ENCODE data around the gene POLR2J2. TPM values are rescaled to one million over a fixed set of nuclear protein-coding genes. Genes with fewer than 3 reads are reported as not detected.
A peak's percentile ranks its signal among the peaks of the same experiment; 100 is the strongest.
"Not testable (repeated sequence)": the region's sequence is repeated elsewhere in the genome, so short reads cannot be mapped to it uniquely, and the experiment has no call there.

POLR2J2 gene
- total RNA-seq, 2 experiments from 2014 or later = 4.5 to 5.0 TPM

GRCh38 chr7:102643404-102643803 lies 28.1 kb downstream of the POLR2J2 start:
- CTCF ChIA-PET; H3K27me3 Mint-ChIP-seq; POLR2A ChIA-PET; H3K9me3 Mint-ChIP-seq; DNase-seq; H3K4me3 Mint-ChIP-seq; intact Hi-C loops (cut with micrococcal nuclease); H3K36me3 Mint-ChIP-seq; H3K27ac Mint-ChIP-seq; H3K4me1 Mint-ChIP-seq (ENCODE audit: low read depth): not testable (repeated sequence)

GRCh38 chr7:102642691-102643090 lies 28.8 kb downstream of the POLR2J2 start, which contains the start of gene UPK3BL1:
Gene UPK3BL1, minus strand, starts transcription at chr7:102642791. Its CDS starts 50 bp downstream, at chr7:102642741.
- DNase-seq; intact Hi-C loops (cut with micrococcal nuclease); H3K27me3 Mint-ChIP-seq; H3K36me3 Mint-ChIP-seq; H3K27ac Mint-ChIP-seq; CTCF ChIA-PET; H3K4me1 Mint-ChIP-seq (ENCODE audit: low read depth); POLR2A ChIA-PET; H3K4me3 Mint-ChIP-seq; H3K9me3 Mint-ChIP-seq: not testable (repeated sequence)

GRCh38 chr7:102638848-102639247 lies 32.6 kb downstream of the POLR2J2 start:
- peak; percentile 5 for DNase-seq
- POLR2A ChIA-PET; H3K27me3 Mint-ChIP-seq; H3K4me1 Mint-ChIP-seq (ENCODE audit: low read depth); CTCF ChIA-PET; H3K36me3 Mint-ChIP-seq; H3K27ac Mint-ChIP-seq; intact Hi-C loops (cut with micrococcal nuclease); H3K9me3 Mint-ChIP-seq; H3K4me3 Mint-ChIP-seq: not testable (repeated sequence)

GRCh38 chr7:102636956-102637355 lies 34.5 kb downstream of the POLR2J2 start:
- DNase-seq; H3K9me3 Mint-ChIP-seq; H3K4me3 Mint-ChIP-seq; CTCF ChIA-PET; intact Hi-C loops (cut with micrococcal nuclease); H3K4me1 Mint-ChIP-seq (ENCODE audit: low read depth); H3K36me3 Mint-ChIP-seq; H3K27me3 Mint-ChIP-seq; H3K27ac Mint-ChIP-seq; POLR2A ChIA-PET: not testable (repeated sequence)

- H3K9me3 Mint-ChIP-seq; DNase-seq; CTCF ChIA-PET; H3K27ac Mint-ChIP-seq; H3K4me1 Mint-ChIP-seq (ENCODE audit: low read depth); POLR2A ChIA-PET; intact Hi-C loops (cut with micrococcal nuclease); H3K27me3 Mint-ChIP-seq; H3K4me3 Mint-ChIP-seq; H3K36me3 Mint-ChIP-seq: not testable (repeated sequence)
Measured at GRCh38 chr7:102635354-102635753, 36.1 kb downstream of the POLR2J2 start.

GRCh38 chr7:102634299-102634698 lies 37.2 kb downstream of the POLR2J2 start:
- H3K36me3 Mint-ChIP-seq; CTCF ChIA-PET; H3K27me3 Mint-ChIP-seq; H3K9me3 Mint-ChIP-seq; intact Hi-C loops (cut with micrococcal nuclease); H3K4me1 Mint-ChIP-seq (ENCODE audit: low read depth); DNase-seq; H3K27ac Mint-ChIP-seq; H3K4me3 Mint-ChIP-seq; POLR2A ChIA-PET: not testable (repeated sequence)

GRCh38 chr7:102630622-102631021 lies 40.8 kb downstream of the POLR2J2 start:
- H3K9me3 Mint-ChIP-seq; H3K4me3 Mint-ChIP-seq; H3K4me1 Mint-ChIP-seq (ENCODE audit: low read depth); H3K36me3 Mint-ChIP-seq; CTCF ChIA-PET; H3K27ac Mint-ChIP-seq; H3K27me3 Mint-ChIP-seq; DNase-seq; intact Hi-C loops (cut with micrococcal nuclease); POLR2A ChIA-PET: not testable (repeated sequence)

GRCh38 chr7:102627271-102627904 lies 44.1 kb downstream of the POLR2J2 start:
- intact Hi-C loops (cut with micrococcal nuclease); H3K9me3 Mint-ChIP-seq; CTCF ChIA-PET; H3K4me3 Mint-ChIP-seq; H3K27me3 Mint-ChIP-seq; H3K4me1 Mint-ChIP-seq (ENCODE audit: low read depth); POLR2A ChIA-PET; H3K27ac Mint-ChIP-seq; H3K36me3 Mint-ChIP-seq; DNase-seq: not testable (repeated sequence)

GRCh38 chr7:102618122-102618521 lies 53.3 kb downstream of the POLR2J2 start:
- H3K4me1 Mint-ChIP-seq (ENCODE audit: low read depth); intact Hi-C loops (cut with micrococcal nuclease); H3K27me3 Mint-ChIP-seq; H3K4me3 Mint-ChIP-seq; H3K36me3 Mint-ChIP-seq; H3K27ac Mint-ChIP-seq; H3K9me3 Mint-ChIP-seq; CTCF ChIA-PET; POLR2A ChIA-PET; DNase-seq: not testable (repeated sequence)

- CTCF ChIA-PET; H3K4me3 Mint-ChIP-seq; POLR2A ChIA-PET; H3K27me3 Mint-ChIP-seq; H3K9me3 Mint-ChIP-seq; H3K36me3 Mint-ChIP-seq; H3K4me1 Mint-ChIP-seq (ENCODE audit: low read depth); intact Hi-C loops (cut with micrococcal nuclease); H3K27ac Mint-ChIP-seq: not testable (repeated sequence)
- peak; percentile 18 for DNase-seq
Measured at GRCh38 chr7:102616507-102617125, 54.8 kb downstream of the POLR2J2 start, which contains the start of gene RASA4. Gene RASA4, minus strand, starts transcription at chr7:102616756. Its CDS starts 67 bp downstream, at chr7:102616689.

Other genes starting within 250 kb of the POLR2J2 start
- 10 to 100 TPM; 28.7 to 31.5 TPM for gene ORAI2, start 238.1 kb downstream of the POLR2J2 start, total RNA-seq
- gene ALKBH4, start 206.8 kb downstream of the POLR2J2 start, total RNA-seq = 1 to 10 TPM; 7.7 to 7.8 TPM
- 10 to 100 TPM; 16.4 to 20.0 TPM for gene LRWD1, start 206.7 kb downstream of the POLR2J2 start, total RNA-seq
- 10 to 100 TPM; 44.4 to 44.7 TPM for gene POLR2J, start 192.7 kb downstream of the POLR2J2 start, total RNA-seq
- gene RASA4B, start 153.9 kb downstream of the POLR2J2 start, total RNA-seq = 10 to 100 TPM; 10.2 to 10.4 TPM
- 1 to 10 TPM; 5.8 to 8.2 TPM for gene UPK3BL2, start 128.0 kb downstream of the POLR2J2 start, total RNA-seq
- not detected for gene SPDYE2, start 120.4 kb downstream of the POLR2J2 start, total RNA-seq
- 10 to 100 TPM; 16.6 to 19.2 TPM for gene POLR2J3, start 99.1 kb downstream of the POLR2J2 start, total RNA-seq
- 10 to 100 TPM; 25.2 to 26.8 TPM for gene RASA4, start 54.9 kb downstream of the POLR2J2 start, total RNA-seq
- 1 to 10 TPM; 9.0 to 9.6 TPM for gene UPK3BL1, start 28.9 kb downstream of the POLR2J2 start, total RNA-seq
- gene SPDYE2B, start 21.3 kb downstream of the POLR2J2 start, total RNA-seq = not detected
- 1 to 10 TPM; 4.6 to 7.6 TPM for gene FAM185A, start 77.3 kb upstream of the POLR2J2 start, total RNA-seq
- gene LRRC17, start 241.3 kb upstream of the POLR2J2 start, total RNA-seq = under 1 TPM in 1 of 2 experiments, not detected in 1; 0.33 TPM

All from activated CD4-positive, alpha-beta memory T cell treated with anti-CD3 and anti-CD28 coated beads for 36 hours (primary cell).